SK-N-SH treated with all-trans-retinoic acid at 6 μM for 48 hours (cell line): Measurements from ENCODE around the gene B3GNT3.

Experiments
- ATAC-seq: fragments of 200-7000 bp; cut with Tn5 transposase; 3 replicates; pipeline ENCODE4 v1.9.1; 2020; ENCODE audit warnings: mild to moderate bottlenecking, moderate library complexity
- BACH2 ChIP-seq: fragments of 250-450 bp; sonication (Bioruptor Pico); IDR thresholded peaks from 2 replicates; pipeline ENCODE4 v1.9.0; 2021; ENCODE audit warnings: mild to moderate bottlenecking, borderline replicate concordance
- CREB5 ChIP-seq: fragments of 250-450 bp; sonication (Bioruptor Pico); IDR thresholded peaks from 2 replicates; pipeline ENCODE4 v1.5.1; 2020; ENCODE audit warnings: low read depth, mild to moderate bottlenecking, moderate library complexity
- CSDC2 ChIP-seq: fragments of 250-450 bp; sonication (Bioruptor Pico); IDR thresholded peaks from 2 replicates; pipeline ENCODE4 v1.5.0; 2020; ENCODE audit warnings: mild to moderate bottlenecking, moderate library complexity
- CSRNP3 ChIP-seq: fragments of 250-450 bp; sonication (Bioruptor Pico); IDR thresholded peaks from 2 replicates; pipeline ENCODE4 v1.5.1; 2021; ENCODE audit warnings: mild to moderate bottlenecking, moderate library complexity
- ESRRG ChIP-seq: fragments of 250-450 bp; sonication (Bioruptor Pico); IDR thresholded peaks from 2 replicates; pipeline ENCODE4 v1.6.1; 2021; ENCODE audit warnings: mild to moderate bottlenecking
- GLIS3 ChIP-seq: fragments of 250-450 bp; sonication (Bioruptor Pico); IDR thresholded peaks from 2 replicates; pipeline ENCODE4 v1.5.0; 2020; ENCODE audit warnings: mild to moderate bottlenecking, moderate library complexity
- ISL1 ChIP-seq: fragments of 250-450 bp; sonication (Bioruptor Pico); IDR thresholded peaks from 2 replicates; pipeline ENCODE4 v2.1.2; 2022; ENCODE audit warnings: mild to moderate bottlenecking, moderate library complexity
- OSR1 ChIP-seq: fragments of 250-450 bp; sonication (Bioruptor Pico); IDR thresholded peaks from 2 replicates; pipeline ENCODE4 v1.8.0; 2022; ENCODE audit warnings: moderate library complexity, mild to moderate bottlenecking, inconsistent platforms
- PATZ1 ChIP-seq: fragments of 250-450 bp; sonication (Bioruptor Pico); IDR thresholded peaks from 2 replicates; pipeline ENCODE4 v1.8.0; 2020; ENCODE audit warnings: mild to moderate bottlenecking, moderate library complexity, borderline replicate concordance
- POU6F1 ChIP-seq: fragments of 250-450 bp; sonication (Bioruptor Pico); IDR thresholded peaks from 2 replicates; pipeline ENCODE4 v1.8.0; 2021; ENCODE audit warnings: low read depth, mild to moderate bottlenecking, moderate library complexity, borderline replicate concordance
- PPARA ChIP-seq: fragments of 250-450 bp; sonication (Bioruptor Pico); IDR thresholded peaks from 2 replicates; pipeline ENCODE4 v1.5.0; 2020; ENCODE audit warnings: mild to moderate bottlenecking, borderline replicate concordance
- SNAI2 ChIP-seq: fragments of 250-450 bp; sonication (Bioruptor Pico); IDR thresholded peaks from 2 replicates; pipeline ENCODE4 v1.5.0; 2020; ENCODE audit warnings: mild to moderate bottlenecking, moderate library complexity
- TCF4 ChIP-seq: fragments of 250-450 bp; sonication (Bioruptor Pico); IDR thresholded peaks from 2 replicates; pipeline ENCODE4 v1.8.0; 2021; ENCODE audit warnings: mild to moderate bottlenecking, moderate library complexity, borderline replicate concordance
- TOX ChIP-seq: fragments of 250-450 bp; sonication (Bioruptor Pico); IDR thresholded peaks from 2 replicates; pipeline ENCODE4 v1.8.0; 2021; ENCODE audit warnings: mild to moderate bottlenecking, moderate library complexity, borderline replicate concordance
- TSHZ2 ChIP-seq: fragments of 250-450 bp; sonication (Bioruptor Pico); IDR thresholded peaks from 2 replicates; pipeline ENCODE4 v1.5.0; 2020; ENCODE audit warnings: mild to moderate bottlenecking, moderate library complexity
- ZC3H10 ChIP-seq: fragments of 250-450 bp; sonication (Bioruptor Pico); IDR thresholded peaks from 2 replicates; pipeline ENCODE4 v1.5.1; 2021; ENCODE audit warnings: mild to moderate bottlenecking, moderate library complexity
- ZFP3 ChIP-seq: fragments of 250-450 bp; sonication (Bioruptor Pico); IDR thresholded peaks from 2 replicates; pipeline ENCODE4 v1.5.0; 2020; ENCODE audit warnings: mild to moderate bottlenecking, moderate library complexity
- ZFP30 ChIP-seq: fragments of 450-650 bp; formaldehyde crosslinking; IDR thresholded peaks from 2 replicates; pipeline ENCODE4 v1.5.0; 2022; ENCODE audit warnings: mild to moderate bottlenecking, moderate library complexity
- ZNF565 ChIP-seq: fragments of 450-650 bp; formaldehyde crosslinking; conservative IDR thresholded peaks from 2 replicates; pipeline ENCODE4 v1.5.0; 2020; ENCODE audit warnings: low read depth, mild to moderate bottlenecking, moderate library complexity
- ZNF8 ChIP-seq: fragments of 450-650 bp; formaldehyde crosslinking; IDR thresholded peaks from 2 replicates; pipeline ENCODE4 v1.5.0; 2020; ENCODE audit warnings: mild to moderate bottlenecking, moderate library complexity

Gene B3GNT3

GRCh38 chr19:17794731-17795494 lies at the start of gene B3GNT3:
TSS of gene B3GNT3 (plus strand) at chr19:17795138. CDS start at chr19:17807808, 12,670 bp downstream.
- TF ChIP-seq PPARA (CRISPR knock-in tag) (no peak), ZC3H10 (CRISPR knock-in tag) (no peak), ISL1 (CRISPR knock-in tag) (no peak), CSRNP3 (CRISPR knock-in tag) (no peak), PATZ1 (CRISPR knock-in tag) (no peak), ZNF8 (CRISPR knock-in tag) (no peak), OSR1 (CRISPR knock-in tag) (no peak), BACH2 (no peak), CSDC2 (CRISPR knock-in tag) (no peak), GLIS3 (CRISPR knock-in tag) (no peak), ZNF565 (CRISPR knock-in tag) (no peak), TSHZ2 (CRISPR knock-in tag) (no peak), POU6F1 (CRISPR knock-in tag) (no peak), CREB5 (CRISPR knock-in tag) (no peak), ZFP30 (CRISPR knock-in tag) (no peak)
- ATAC-seq = no peak

GRCh38 chr19:17747205-17748098 lies 47.5 kb upstream of the B3GNT3 start:
- peak; percentile 99 for ATAC-seq
- no peak for TF ChIP-seq CSDC2 (CRISPR knock-in tag)
- no peak for TF ChIP-seq TCF4 (CRISPR knock-in tag)
- no peak for TF ChIP-seq ZFP30 (CRISPR knock-in tag)
- no peak for TF ChIP-seq POU6F1 (CRISPR knock-in tag)
- TF ChIP-seq ISL1 (CRISPR knock-in tag) = no peak
- no peak for TF ChIP-seq BACH2
- TF ChIP-seq SNAI2 (CRISPR knock-in tag) = no peak
- no peak for TF ChIP-seq ESRRG
- TF ChIP-seq GLIS3 (CRISPR knock-in tag) = no peak
- no peak for TF ChIP-seq CSRNP3 (CRISPR knock-in tag)
- no peak for TF ChIP-seq TOX (CRISPR knock-in tag)
- TF ChIP-seq OSR1 (CRISPR knock-in tag) = no peak
- TF ChIP-seq ZFP3 = no peak
- no peak for TF ChIP-seq TSHZ2 (CRISPR knock-in tag)
- TF ChIP-seq ZNF8 (CRISPR knock-in tag) = no peak
- no peak for TF ChIP-seq ZC3H10 (CRISPR knock-in tag)
- no peak for TF ChIP-seq PPARA (CRISPR knock-in tag)
- no peak for TF ChIP-seq ZNF565 (CRISPR knock-in tag)
